ENCODE data around the gene ARHGAP18.

Gene ARHGAP18

DNA sequence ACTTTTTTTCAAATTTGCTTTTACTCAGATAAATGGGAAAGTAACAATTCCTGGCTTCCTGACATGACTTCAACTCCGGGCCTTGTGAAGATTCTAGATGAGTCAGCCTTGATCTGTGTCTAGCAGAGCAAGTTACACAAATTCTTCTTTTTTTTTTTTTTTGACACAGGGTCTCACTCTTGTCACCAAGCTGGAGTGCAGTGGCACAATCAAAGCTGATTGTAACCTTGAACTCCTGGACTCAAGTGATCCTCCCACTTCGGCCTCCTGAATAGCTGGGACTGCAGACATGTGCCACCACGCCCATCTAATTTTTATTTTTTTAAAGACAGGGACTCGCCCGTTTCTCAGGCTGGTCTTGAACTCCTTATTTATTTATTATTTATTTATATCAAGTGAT lies 7.3 kb upstream of the ARHGAP18 start:
- no peaks in the 10 kb centered on the region for H3K36me3 ChIP-seq (ENCODE audit: control insufficient read depth in 2 of 2, insufficient read depth in 1 of 2, low read length in 2 of 2)
- TF ChIP-seq, protein P1, sequence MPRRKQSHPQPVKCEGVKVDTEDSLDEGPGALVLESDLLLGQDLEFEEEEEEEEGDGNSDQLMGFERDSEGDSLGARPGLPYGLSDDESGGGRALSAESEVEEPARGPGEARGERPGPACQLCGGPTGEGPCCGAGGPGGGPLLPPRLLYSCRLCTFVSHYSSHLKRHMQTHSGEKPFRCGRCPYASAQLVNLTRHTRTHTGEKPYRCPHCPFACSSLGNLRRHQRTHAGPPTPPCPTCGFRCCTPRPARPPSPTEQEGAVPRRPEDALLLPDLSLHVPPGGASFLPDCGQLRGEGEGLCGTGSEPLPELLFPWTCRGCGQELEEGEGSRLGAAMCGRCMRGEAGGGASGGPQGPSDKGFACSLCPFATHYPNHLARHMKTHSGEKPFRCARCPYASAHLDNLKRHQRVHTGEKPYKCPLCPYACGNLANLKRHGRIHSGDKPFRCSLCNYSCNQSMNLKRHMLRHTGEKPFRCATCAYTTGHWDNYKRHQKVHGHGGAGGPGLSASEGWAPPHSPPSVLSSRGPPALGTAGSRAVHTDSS (tag by site-specific recombination; IDR thresholded peaks at IDR 0.05): no peak
- no peak for TF ChIP-seq ZNF24 (tag by site-specific recombination; IDR thresholded peaks at IDR 0.05)
- TF ChIP-seq, protein P2, sequence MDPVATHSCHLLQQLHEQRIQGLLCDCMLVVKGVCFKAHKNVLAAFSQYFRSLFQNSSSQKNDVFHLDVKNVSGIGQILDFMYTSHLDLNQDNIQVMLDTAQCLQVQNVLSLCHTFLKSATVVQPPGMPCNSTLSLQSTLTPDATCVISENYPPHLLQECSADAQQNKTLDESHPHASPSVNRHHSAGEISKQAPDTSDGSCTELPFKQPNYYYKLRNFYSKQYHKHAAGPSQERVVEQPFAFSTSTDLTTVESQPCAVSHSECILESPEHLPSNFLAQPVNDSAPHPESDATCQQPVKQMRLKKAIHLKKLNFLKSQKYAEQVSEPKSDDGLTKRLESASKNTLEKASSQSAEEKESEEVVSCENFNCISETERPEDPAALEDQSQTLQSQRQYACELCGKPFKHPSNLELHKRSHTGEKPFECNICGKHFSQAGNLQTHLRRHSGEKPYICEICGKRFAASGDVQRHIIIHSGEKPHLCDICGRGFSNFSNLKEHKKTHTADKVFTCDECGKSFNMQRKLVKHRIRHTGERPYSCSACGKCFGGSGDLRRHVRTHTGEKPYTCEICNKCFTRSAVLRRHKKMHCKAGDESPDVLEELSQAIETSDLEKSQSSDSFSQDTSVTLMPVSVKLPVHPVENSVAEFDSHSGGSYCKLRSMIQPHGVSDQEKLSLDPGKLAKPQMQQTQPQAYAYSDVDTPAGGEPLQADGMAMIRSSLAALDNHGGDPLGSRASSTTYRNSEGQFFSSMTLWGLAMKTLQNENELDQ (tag by site-specific recombination; IDR thresholded peaks at IDR 0.05; ENCODE audit: low read depth): no peak
- TF ChIP-seq WT1 (tag by site-specific recombination; IDR thresholded peaks at IDR 0.05): no peak
- no peak for TF ChIP-seq ZNF677 (tag by site-specific recombination; IDR thresholded peaks at IDR 0.05)
- no peak for TF ChIP-seq ZNF302 (tag by site-specific recombination; IDR thresholded peaks at IDR 0.05; ENCODE audit: low read depth)
- TF ChIP-seq, protein P3, sequence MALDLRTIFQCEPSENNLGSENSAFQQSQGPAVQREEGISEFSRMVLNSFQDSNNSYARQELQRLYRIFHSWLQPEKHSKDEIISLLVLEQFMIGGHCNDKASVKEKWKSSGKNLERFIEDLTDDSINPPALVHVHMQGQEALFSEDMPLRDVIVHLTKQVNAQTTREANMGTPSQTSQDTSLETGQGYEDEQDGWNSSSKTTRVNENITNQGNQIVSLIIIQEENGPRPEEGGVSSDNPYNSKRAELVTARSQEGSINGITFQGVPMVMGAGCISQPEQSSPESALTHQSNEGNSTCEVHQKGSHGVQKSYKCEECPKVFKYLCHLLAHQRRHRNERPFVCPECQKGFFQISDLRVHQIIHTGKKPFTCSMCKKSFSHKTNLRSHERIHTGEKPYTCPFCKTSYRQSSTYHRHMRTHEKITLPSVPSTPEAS (tag by site-specific recombination; IDR thresholded peaks at IDR 0.05): no peak
- TF ChIP-seq ZNF155 (tag by site-specific recombination; IDR thresholded peaks at IDR 0.05): no peak
- no peak for TF ChIP-seq SALL2 (tag by site-specific recombination; IDR thresholded peaks at IDR 0.05; ENCODE audit: borderline replicate concordance)
- H3K4me3 ChIP-seq (ENCODE audit: low read depth, low read length): no peak overlapping the region
- no peak overlapping the region for H3K27ac ChIP-seq (ENCODE audit: extremely low read depth, low read depth, low read length)
- POLR2A ChIA-PET: no interaction called here
- no peaks in the 10 kb centered on the region for H3K9me3 ChIP-seq (ENCODE audit: control insufficient read depth, insufficient read depth, low read depth, low read length)
- H3K4me1 ChIP-seq (ENCODE audit: control insufficient read depth, insufficient read depth, low read length): no peaks in the 10 kb centered on the region
- CTCF ChIA-PET: interaction anchor here (0.6 to 2.7 kb wide), 6 partner anchors 13 to 156 kb away, joined by 3 to 14 read pairs (median 3); no protein-coding TSS in a partner anchor

DNA sequence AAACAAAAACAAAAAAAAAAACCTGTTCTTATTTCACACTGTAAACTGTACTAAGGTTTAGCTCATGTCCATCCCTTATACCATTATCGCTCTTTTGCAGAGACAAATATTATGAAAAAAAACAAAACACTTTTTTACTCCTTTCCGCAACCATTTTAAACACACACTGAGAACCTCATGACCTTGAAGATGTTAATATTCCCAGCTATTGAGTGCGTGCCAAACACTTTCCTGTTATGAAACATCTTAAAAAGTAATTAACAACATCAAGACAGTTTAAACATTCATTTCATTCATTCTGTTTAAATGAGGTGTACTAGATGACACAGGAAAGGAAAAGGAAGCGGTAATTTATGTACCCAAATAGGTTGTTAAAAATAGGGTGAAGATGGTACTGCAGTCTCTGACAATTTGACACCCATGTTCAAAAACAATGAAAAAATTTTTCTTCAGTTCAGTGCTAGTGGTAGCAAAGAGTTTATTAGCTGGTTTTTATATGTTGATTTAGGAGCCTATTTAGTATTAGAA lies 3.9 kb upstream of the ARHGAP18 start:
- Histone ChIP-seq H3K9me3 (ENCODE audit: control insufficient read depth, insufficient read depth, low read depth, low read length) (no peaks in the 10 kb centered on the region), H3K27ac (ENCODE audit: extremely low read depth, low read depth, low read length) (no peak overlapping the region), H3K4me1 (ENCODE audit: control insufficient read depth, insufficient read depth, low read length) (peaks cover 3% of the 10 kb centered on the region; the same call in 1 of the 2 replicates), H3K4me3 (ENCODE audit: low read depth, low read length) (no peak overlapping the region), H3K36me3 (ENCODE audit: control insufficient read depth in 2 of 2, insufficient read depth in 1 of 2, low read length in 2 of 2) (no peaks in the 10 kb centered on the region)
- CTCF ChIA-PET: interaction anchor here (0.7 to 5.1 kb wide), 5 partner anchors 8 to 264 kb away, joined by 3 to 18 read pairs (median 6); no protein-coding TSS in a partner anchor
- TF ChIP-seq, protein P4, sequence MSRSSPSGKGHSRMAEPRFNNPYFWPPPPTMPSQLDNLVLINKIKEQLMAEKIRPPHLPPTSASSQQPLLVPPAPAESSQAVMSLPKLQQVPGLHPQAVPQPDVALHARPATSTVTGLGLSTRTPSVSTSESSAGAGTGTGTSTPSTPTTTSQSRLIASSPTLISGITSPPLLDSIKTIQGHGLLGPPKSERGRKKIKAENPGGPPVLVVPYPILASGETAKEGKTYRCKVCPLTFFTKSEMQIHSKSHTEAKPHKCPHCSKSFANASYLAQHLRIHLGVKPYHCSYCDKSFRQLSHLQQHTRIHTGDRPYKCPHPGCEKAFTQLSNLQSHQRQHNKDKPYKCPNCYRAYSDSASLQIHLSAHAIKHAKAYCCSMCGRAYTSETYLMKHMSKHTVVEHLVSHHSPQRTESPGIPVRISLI (tag by site-specific recombination; IDR thresholded peaks at IDR 0.05): 0 out of 2 replicates have a peak, but pooled peaks have one; percentile 23
- no peak for TF ChIP-seq ZBTB48 (tag by site-specific recombination; IDR thresholded peaks at IDR 0.05)
- POLR2A ChIA-PET: no interaction called here

DNA sequence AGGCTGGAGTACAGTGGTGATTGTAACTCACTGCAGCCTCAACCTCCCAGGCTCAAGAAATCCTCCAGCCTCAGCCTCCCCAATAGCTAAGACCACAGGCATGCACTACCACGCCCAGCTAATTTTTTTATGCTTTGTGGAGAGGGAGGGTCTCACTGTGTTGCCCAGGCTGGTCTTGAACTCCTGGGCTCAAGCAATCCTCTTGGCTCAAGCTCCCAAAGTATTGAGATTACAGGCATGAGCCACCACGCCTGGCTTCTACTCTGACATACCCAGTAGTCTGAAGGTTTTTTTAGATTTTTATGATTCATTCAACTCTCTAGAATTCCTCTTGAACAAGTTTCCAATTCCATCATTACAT lies 1.3 kb upstream of the ARHGAP18 start:
- TF ChIP-seq ZNF121 (tag by site-specific recombination; IDR thresholded peaks at IDR 0.05) (peak; percentile 50; the same call in 1 of the 2 replicates), SP2 (tag by site-specific recombination; IDR thresholded peaks at IDR 0.05) (no peak)
- POLR2A ChIA-PET: interaction anchor here (0.6 kb wide), 1 partner anchor 162 kb away, joined by 4 read pairs; no protein-coding TSS in a partner anchor
- Histone ChIP-seq H3K36me3 (ENCODE audit: control insufficient read depth in 2 of 2, insufficient read depth in 1 of 2, low read length in 2 of 2) (no peaks in the 10 kb centered on the region), H3K4me3 (ENCODE audit: low read depth, low read length) (no peak overlapping the region), H3K4me1 (ENCODE audit: control insufficient read depth, insufficient read depth, low read length) (peaks cover 3% of the 10 kb centered on the region; the same call in 1 of the 2 replicates), H3K27ac (ENCODE audit: extremely low read depth, low read depth, low read length) (no peak overlapping the region), H3K9me3 (ENCODE audit: control insufficient read depth, insufficient read depth, low read depth, low read length) (no peaks in the 10 kb centered on the region)
- CTCF ChIA-PET: interaction anchor here (1.0 to 5.1 kb wide), 3 partner anchors 19 to 113 kb away, joined by 5 to 17 read pairs (median 6); no protein-coding TSS in a partner anchor
